ENCODE measurements around the gene MASP2. TPM values are rescaled to one million over a fixed set of nuclear protein-coding genes. Genes with fewer than 3 reads are reported as not detected.
A peak's percentile ranks its signal among the peaks of the same experiment; 100 is the strongest.
"Not testable (repeated sequence)": the region's sequence is repeated elsewhere in the genome, so short reads cannot be mapped to it uniquely, and the experiment has no call there.

Gene MASP2
- total and polyA plus RNA-seq, 2 donors, result not detected

DNA sequence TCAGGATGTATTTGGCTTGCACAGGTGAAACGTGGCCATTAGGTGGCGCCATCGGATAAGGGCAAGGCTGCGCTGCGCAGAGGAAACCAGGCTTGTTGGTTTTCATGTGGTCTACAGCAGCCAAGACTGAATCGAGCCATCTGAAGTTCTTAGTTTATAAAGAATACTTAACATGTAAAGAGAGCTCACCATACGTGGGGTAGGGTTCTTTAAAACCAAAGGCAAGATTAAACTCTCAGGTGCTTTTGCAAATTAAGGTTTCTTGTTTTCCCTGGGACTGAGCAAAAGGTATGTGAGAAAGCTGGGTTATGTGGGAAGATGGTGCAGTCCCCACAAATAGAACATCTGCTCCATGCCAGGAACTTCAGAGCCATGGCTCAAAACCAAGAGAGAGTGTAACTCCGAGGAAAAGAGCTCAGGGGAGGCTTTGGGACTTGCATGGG, 9.3 kb downstream of the MASP2 start:
- peak; percentile 49 for DNase-seq (ENCODE audit: extremely low spot score)
- H3K4me3 ChIP-seq (ENCODE audit: low read depth, low read length), result no peak overlapping the region
- WGBS, result 1% methylated on average over 8 of the region's 8 CpGs
- no peak overlapping the region for H3K27ac ChIP-seq (ENCODE audit: low read depth)
- H3K4me1 ChIP-seq (ENCODE audit: insufficient read depth), result no peaks in the 10 kb centered on the region
- H3K36me3 ChIP-seq (ENCODE audit: insufficient read depth), result no peaks in the 10 kb centered on the region

DNA sequence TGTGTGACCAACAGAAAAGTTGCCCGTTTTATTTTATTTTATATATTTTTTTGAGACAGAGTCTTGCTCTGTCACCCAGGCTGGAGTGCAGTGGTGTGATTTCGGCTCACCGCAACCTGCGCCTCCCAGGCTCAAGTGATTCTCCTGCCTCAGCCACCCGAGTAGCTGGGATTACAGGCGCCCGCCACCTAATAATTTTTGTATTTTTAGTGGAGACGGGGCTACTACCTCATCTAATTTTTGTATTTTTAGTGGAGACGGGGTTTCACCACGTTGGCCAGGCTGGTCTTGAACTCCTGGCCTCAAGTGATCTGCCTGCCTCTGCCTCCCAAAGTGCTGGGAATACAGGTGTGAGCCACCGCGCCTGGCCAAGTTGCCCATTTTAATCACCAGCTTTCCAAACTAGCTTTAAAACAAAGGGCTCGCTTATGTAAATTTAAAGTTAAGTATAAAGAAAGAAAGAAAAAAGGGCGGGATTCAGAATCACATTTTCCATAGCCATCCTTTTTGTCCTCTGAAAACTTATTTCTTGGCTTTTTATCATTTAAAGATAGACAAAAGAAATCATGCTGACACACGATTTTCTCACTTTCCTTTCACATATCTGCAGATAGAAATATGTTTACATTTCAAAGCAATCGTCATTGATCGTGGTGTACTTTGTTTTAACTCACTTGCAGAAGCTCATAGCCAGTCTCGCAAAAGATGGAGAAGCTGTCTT, 9.9 kb downstream of the MASP2 start:
- H3K36me3 ChIP-seq (ENCODE audit: insufficient read depth); DNase-seq (ENCODE audit: extremely low spot score); H3K4me3 ChIP-seq (ENCODE audit: low read depth, low read length); H3K4me1 ChIP-seq (ENCODE audit: insufficient read depth); H3K27ac ChIP-seq (ENCODE audit: low read depth): not testable (repeated sequence)
- 56% methylated on average over 18 of the region's 18 CpGs for whole genome bisulfite sequencing

DNA sequence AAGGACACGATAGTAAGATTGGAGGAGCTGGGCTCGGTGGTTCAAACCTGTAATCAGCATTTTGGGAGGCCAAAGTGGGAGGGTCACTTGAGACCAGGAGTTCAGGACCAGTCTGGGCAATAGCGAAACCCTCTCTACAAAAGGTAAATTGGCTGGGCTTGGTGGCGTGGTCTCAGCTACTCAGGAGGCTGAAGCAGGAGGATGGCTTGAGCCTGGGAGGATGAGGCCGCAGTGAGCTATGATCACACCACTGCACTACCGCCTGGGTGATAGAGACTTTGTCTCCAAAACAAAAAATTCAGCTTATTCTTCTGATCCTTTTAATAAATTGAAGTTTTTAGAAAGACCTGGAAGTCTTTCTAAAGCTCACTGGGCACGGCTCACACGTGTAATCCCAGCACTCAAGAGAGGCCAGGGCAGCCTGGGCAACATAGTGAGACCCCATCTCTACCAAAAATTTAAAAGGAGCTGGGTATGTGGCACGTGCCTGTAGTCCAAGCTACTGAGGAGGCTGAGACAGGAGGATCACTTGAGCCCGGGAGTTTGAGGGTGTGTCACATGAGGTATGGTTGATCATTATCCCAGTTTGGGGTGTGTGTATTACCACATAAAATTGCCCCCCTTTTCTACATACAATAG, 15.3 kb downstream of the MASP2 start:
- Histone ChIP-seq H3K4me3 (ENCODE audit: low read depth, low read length) (no peak overlapping the region), H3K4me1 (ENCODE audit: insufficient read depth) (no peaks in the 10 kb centered on the region), H3K27ac (ENCODE audit: low read depth) (no peak overlapping the region), H3K36me3 (ENCODE audit: insufficient read depth) (no peaks in the 10 kb centered on the region)
- DNase-seq (ENCODE audit: extremely low spot score), result no peak
- WGBS, result 91% methylated on average over 10 of the region's 10 CpGs

DNA sequence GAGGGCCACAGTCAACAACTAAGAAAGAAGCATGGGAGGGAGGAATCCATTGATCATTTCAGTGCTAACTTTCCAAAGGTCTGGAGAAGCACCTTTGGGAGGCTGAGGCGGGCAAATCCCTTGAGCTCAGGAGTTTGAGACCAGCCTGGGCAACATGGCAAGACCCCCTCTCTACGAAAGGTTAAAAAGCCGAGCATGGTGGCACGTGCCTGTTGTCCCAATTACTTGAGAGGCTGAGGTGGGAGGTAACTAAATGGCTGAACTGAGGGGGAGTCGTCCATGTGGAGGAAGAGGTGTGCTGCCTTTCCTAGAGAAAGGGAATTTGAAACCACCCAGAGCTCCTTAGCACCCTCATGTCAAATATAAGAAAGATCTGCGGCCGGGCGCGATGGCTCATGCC, 16.2 kb downstream of the MASP2 start:
- WGBS, result 86% methylated on average over 9 of the region's 9 CpGs
- H3K27ac ChIP-seq (ENCODE audit: low read depth), result no peak overlapping the region
- no peaks in the 10 kb centered on the region for H3K36me3 ChIP-seq (ENCODE audit: insufficient read depth)
- no peak for DNase-seq (ENCODE audit: extremely low spot score)
- no peak overlapping the region for H3K4me3 ChIP-seq (ENCODE audit: low read depth, low read length)
- no peaks in the 10 kb centered on the region for H3K4me1 ChIP-seq (ENCODE audit: insufficient read depth)

DNA sequence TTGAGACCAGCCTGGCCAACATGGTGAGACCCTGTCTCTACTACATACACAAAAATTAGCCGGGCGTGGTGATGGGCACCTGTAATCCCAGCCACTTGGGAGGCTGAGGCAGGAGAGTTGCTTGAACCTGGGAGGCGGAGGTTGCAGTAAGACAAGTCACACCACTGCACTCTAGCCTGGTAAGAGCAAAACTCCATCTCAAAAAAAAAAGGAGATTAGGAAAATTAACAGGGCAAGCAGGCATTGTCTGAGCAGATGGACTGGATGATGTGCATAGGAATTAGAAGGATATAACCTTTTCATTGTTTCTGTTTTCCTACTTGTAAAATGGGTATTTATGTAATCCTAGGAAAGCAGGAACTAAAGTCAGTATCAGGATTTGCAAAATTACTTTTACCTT, 19.0 kb downstream of the MASP2 start:
- no peak for DNase-seq (ENCODE audit: extremely low spot score)
- no peak overlapping the region for H3K4me3 ChIP-seq (ENCODE audit: low read depth, low read length)
- 96% methylated on average over 3 of the region's 3 CpGs for WGBS
- peaks cover 5% of the 10 kb centered on the region for H3K36me3 ChIP-seq (ENCODE audit: insufficient read depth)
- no peaks in the 10 kb centered on the region for H3K4me1 ChIP-seq (ENCODE audit: insufficient read depth)
- H3K27ac ChIP-seq (ENCODE audit: low read depth), result no peak overlapping the region

DNA sequence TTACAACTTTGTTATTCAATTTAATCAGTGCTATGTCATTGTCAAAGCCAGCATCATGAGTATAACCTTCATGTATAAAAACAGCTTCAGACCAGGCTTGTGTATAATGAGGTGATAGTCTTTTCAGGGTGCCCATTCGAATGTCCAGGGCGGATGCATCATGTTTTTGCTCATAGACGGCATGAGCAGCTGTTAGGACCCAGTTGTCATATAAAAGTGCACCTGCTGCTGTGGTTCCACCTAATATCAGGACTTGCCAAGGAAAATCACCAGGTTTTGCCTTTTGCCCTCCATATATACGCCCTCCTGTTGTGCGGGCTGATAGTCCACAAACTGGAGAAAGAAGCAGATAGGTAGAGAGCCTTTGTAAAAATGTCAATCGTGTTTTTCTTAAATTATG, 19.7 kb downstream of the MASP2 start:
- H3K27ac ChIP-seq (ENCODE audit: low read depth), result no peak overlapping the region
- H3K36me3 ChIP-seq (ENCODE audit: insufficient read depth), result peaks cover 7% of the 10 kb centered on the region
- no peaks in the 10 kb centered on the region for H3K4me1 ChIP-seq (ENCODE audit: insufficient read depth)
- no peak for DNase-seq (ENCODE audit: extremely low spot score)
- WGBS, result 72% methylated on average over 6 of the region's 6 CpGs
- no peak overlapping the region for H3K4me3 ChIP-seq (ENCODE audit: low read depth, low read length)

- H3K4me3 ChIP-seq (ENCODE audit: low read depth, low read length), result no peak overlapping the region
- no peak for DNase-seq (ENCODE audit: extremely low spot score)
- H3K36me3 ChIP-seq (ENCODE audit: insufficient read depth), result peaks cover 10% of the 10 kb centered on the region
These were observed 20.1 kb downstream of the MASP2 start for GRCh38 chr1:11026903-11027302.

GRCh38 chr1:11026052-11026451, 21.0 kb downstream of the MASP2 start:
- 57% methylated on average over 1 of the region's 1 CpG for WGBS
- Histone ChIP-seq H3K4me3 (ENCODE audit: low read depth, low read length) (no peak overlapping the region), H3K4me1 (ENCODE audit: insufficient read depth) (no peaks in the 10 kb centered on the region), H3K27ac (ENCODE audit: low read depth) (no peak overlapping the region), H3K36me3 (ENCODE audit: insufficient read depth) (peaks cover 10% of the 10 kb centered on the region)
- DNase-seq (ENCODE audit: extremely low spot score), result no peak

More at GRCh38 chr1:11026903-11027302, 20.1 kb downstream of the MASP2 start:
- WGBS, result 90% methylated on average over 5 of the region's 5 CpGs
- no peak overlapping the region for H3K27ac ChIP-seq (ENCODE audit: low read depth)
- no peaks in the 10 kb centered on the region for H3K4me1 ChIP-seq (ENCODE audit: insufficient read depth)

DNA sequence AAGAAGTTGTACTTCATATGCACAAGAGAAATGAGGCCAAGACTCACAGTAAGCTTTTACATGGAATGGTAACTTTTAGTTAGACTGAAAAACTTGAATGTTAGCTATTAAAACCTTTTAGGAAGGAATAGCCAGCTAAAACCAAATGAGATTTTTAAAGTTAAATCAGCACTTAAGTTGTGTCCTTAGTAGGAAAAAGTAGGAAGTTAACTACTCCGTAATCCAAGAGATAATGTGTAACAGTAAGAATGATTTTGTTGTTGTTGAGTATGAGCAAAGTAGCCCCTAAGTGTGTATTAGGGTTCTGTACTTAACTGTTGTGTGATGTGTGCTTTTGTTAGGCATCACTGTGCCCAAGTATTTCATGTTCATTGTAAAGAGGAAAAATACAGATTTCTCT, 21.4 kb downstream of the MASP2 start:
- Histone ChIP-seq H3K36me3 (ENCODE audit: insufficient read depth) (peaks cover 10% of the 10 kb centered on the region), H3K4me3 (ENCODE audit: low read depth, low read length) (no peak overlapping the region), H3K27ac (ENCODE audit: low read depth) (no peak overlapping the region), H3K4me1 (ENCODE audit: insufficient read depth) (no peaks in the 10 kb centered on the region)
- no peak for DNase-seq (ENCODE audit: extremely low spot score)
- 91% methylated on average over 1 of the region's 1 CpG for WGBS

DNA sequence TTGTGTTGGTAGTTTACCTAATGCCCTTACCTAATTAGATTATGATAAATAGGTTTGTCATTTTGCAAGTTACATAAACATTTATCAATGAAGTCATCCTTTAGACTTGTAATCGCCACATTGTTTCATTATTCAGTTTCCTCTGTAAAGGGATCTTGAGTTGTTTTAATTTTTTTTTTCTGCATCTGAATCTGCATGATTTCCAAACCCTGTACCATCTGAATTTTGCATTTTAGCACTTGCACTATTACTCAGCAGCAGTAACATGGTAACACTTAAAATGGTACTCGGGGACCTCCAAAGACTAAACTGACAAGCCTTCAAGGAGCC, 22.2 kb downstream of the MASP2 start:
- Histone ChIP-seq H3K27ac (ENCODE audit: low read depth) (no peak overlapping the region), H3K4me1 (ENCODE audit: insufficient read depth) (no peaks in the 10 kb centered on the region), H3K36me3 (ENCODE audit: insufficient read depth) (peaks cover 15% of the 10 kb centered on the region), H3K4me3 (ENCODE audit: low read depth, low read length) (no peak overlapping the region)
- no peak for DNase-seq (ENCODE audit: extremely low spot score)
- 85% methylated on average over 2 of the region's 2 CpGs for WGBS

DNA sequence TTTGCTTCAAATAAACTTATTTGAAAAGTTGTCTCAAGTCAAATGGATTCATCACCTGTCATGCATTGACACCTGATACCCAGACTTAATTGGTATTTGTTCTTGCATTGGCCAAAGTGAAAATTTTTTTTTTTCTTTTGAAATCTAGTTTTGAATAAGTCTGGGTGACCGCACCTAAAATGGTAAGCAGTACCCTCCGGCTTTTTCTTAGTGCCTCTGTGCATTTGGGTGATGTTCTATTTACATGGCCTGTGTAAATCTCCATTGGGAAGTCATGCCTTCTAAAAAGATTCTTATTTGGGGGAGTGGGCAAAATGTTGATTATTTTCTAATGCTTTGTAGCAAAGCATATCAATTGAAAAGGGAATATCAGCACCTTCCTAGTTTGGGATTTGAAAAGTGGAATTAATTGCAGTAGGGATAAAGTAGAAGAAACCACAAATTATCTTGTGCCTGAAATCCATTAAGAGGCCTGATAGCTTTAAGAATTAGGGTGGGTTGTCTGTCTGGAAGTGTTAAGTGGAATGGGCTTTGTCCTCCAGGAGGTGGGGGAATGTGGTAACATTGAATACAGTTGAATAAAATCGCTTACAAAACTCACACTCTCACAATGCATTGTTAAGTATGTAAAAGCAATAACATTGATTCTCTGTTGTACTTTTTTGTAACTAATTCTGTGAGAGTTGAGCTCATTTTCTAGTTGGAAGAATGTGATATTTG, 22.7 kb downstream of the MASP2 start:
- 92% methylated on average over 3 of the region's 3 CpGs for WGBS

DNA sequence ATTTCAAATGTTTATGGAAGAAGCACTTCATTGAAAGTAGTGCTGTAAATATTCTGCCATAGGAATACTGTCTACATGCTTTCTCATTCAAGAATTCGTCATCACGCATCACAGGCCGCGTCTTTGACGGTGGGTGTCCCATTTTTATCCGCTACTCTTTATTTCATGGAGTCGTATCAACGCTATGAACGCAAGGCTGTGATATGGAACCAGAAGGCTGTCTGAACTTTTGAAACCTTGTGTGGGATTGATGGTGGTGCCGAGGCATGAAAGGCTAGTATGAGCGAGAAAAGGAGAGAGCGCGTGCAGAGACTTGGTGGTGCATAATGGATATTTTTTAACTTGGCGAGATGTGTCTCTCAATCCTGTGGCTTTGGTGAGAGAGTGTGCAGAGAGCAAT, 23.8 kb downstream of the MASP2 start:
- Histone ChIP-seq H3K27ac (ENCODE audit: low read depth) (no peak overlapping the region), H3K4me3 (ENCODE audit: low read depth, low read length) (no peak overlapping the region), H3K4me1 (ENCODE audit: insufficient read depth) (no peaks in the 10 kb centered on the region), H3K36me3 (ENCODE audit: insufficient read depth) (peaks cover 17% of the 10 kb centered on the region)
- no peak for DNase-seq (ENCODE audit: extremely low spot score)
- 93% methylated on average over 14 of the region's 14 CpGs for WGBS

More for the DNA sequence above, 22.7 kb downstream of the MASP2 start:
- Histone ChIP-seq H3K27ac (ENCODE audit: low read depth) (no peak overlapping the region), H3K4me1 (ENCODE audit: insufficient read depth) (no peaks in the 10 kb centered on the region), H3K4me3 (ENCODE audit: low read depth, low read length) (no peak overlapping the region), H3K36me3 (ENCODE audit: insufficient read depth) (peaks cover 17% of the 10 kb centered on the region)
- DNase-seq (ENCODE audit: extremely low spot score), result no peak

GRCh38 chr1:11019971-11020370, 27.1 kb downstream of the MASP2 start:
- Histone ChIP-seq H3K27ac (ENCODE audit: low read depth) (no peak overlapping the region), H3K36me3 (ENCODE audit: insufficient read depth) (peaks cover 21% of the 10 kb centered on the region), H3K4me3 (ENCODE audit: low read depth, low read length) (no peak overlapping the region), H3K4me1 (ENCODE audit: insufficient read depth) (no peaks in the 10 kb centered on the region)
- 92% methylated on average over 7 of the region's 7 CpGs for WGBS
- DNase-seq (ENCODE audit: extremely low spot score), result no peak

DNA sequence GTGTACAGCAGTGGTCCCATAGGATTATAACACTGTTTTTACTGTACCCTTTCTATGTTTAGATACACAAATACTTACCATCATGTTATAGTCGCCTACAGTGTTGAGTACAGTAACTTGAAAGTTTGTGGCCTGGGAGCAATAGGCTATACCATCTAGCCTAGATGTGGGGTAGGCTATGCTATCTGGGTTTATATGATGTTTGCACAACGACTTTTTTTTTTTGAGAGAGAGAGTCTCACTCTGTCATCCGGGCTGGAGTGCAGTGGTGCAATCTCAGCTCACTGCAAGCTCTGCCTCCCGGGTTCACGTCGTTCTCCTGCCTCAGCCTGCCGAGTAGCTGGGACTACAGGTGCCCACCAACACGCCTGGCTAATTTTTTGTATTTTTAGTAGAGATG, 27.7 kb downstream of the MASP2 start:
- not testable (repeated sequence) for H3K4me1 ChIP-seq (ENCODE audit: insufficient read depth); H3K27ac ChIP-seq (ENCODE audit: low read depth); H3K4me3 ChIP-seq (ENCODE audit: low read depth, low read length); DNase-seq (ENCODE audit: extremely low spot score)
- peaks cover 24% of the 10 kb centered on the region for H3K36me3 ChIP-seq (ENCODE audit: insufficient read depth)
- WGBS, result 84% methylated on average over 8 of the region's 8 CpGs

All from urinary bladder (tissue), 4 donors.